Heart left ventricle (tissue), 16 donors: Measurements from ENCODE around the gene SPOCK2. TPM values are rescaled to one million over a fixed set of nuclear protein-coding genes. Genes with fewer than 3 reads are reported as not detected.
A peak's percentile ranks its signal among the peaks of the same experiment; 100 is the strongest.

Experiments
- ATAC-seq, 4 donors: fragments of 200-7000 bp; cut with Tn5 transposase; one replicate each; pipeline ENCODE4 v1.9.1; 2020 to 2022; ENCODE audit warnings: moderate library complexity in 4 of 4, mild to moderate bottlenecking in 3 of 4, moderate number of reproducible peaks in 1 of 4
- DNase-seq, 5 donors: peaks; one replicate each; pipeline ENCODE4 v3.0.0-alpha.2; 2020
- H3K27ac ChIP-seq, 12 donors: fragments of 200-600 bp; sonication (generic) in 4 of 12; one replicate each; pipeline versions ENCODE4 v1.5.0 to v1.8.0; 2016 to 2022; ENCODE audit warnings: mild to moderate bottlenecking in 2 of 12
- H3K27me3 ChIP-seq, 9 donors: fragments of 200-600 bp; sonication (generic) in 2 of 9; one replicate each; pipeline versions ENCODE4 v1.5.1 to v1.8.0; 2016 to 2022; ENCODE audit warnings: mild to moderate bottlenecking in 3 of 9
- H3K36me3 ChIP-seq, 9 donors: fragments of 200-600 bp; sonication (generic) in 2 of 9; one replicate each; pipeline versions ENCODE4 v1.5.0 to v1.8.0; 2018 to 2022; ENCODE audit warnings: mild to moderate bottlenecking in 2 of 9
- H3K4me1 ChIP-seq, 12 donors: fragments of 200-600 bp; sonication (generic) in 4 of 12; one replicate each; pipeline versions ENCODE4 v1.5.0 to v1.8.0; 2016 to 2022; ENCODE audit warnings: mild to moderate bottlenecking in 3 of 12
- H3K4me3 ChIP-seq, 12 donors: fragments of 200-600 bp; sonication (generic) in 4 of 12; one replicate each; pipeline versions ENCODE4 v1.5.0 to v1.8.0; 2017 to 2022; ENCODE audit warnings: mild to moderate bottlenecking in 9 of 12, moderate library complexity in 4 of 12
- H3K9me3 ChIP-seq, 12 donors: fragments of 200-600 bp; sonication (generic) in 4 of 12; one replicate each; pipeline versions ENCODE4 v1.5.0 to v1.8.0; 2016 to 2022; ENCODE audit warnings: mild to moderate bottlenecking in 1 of 12
- POLR2A ChIP-seq, 2 donors: fragments of 450-650 bp; IDR thresholded peaks; one replicate each; pipeline ENCODE4 v1.6.1; 2017; ENCODE audit warnings: antibody characterized with exemption in 2 of 2, mild to moderate bottlenecking in 2 of 2, moderate library complexity in 2 of 2
- WGBS, 4 donors: extraction: QIAGEN DNeasy Blood & Tissue Kit in 2 of 4; methylation state at CpG; one replicate each; pipeline versions ENCODE4 v1.1.5 to v1.1.7; 2013 to 2018; 5-methylcytosine and 5-hydroxymethylcytosine counted together
- intact Hi-C, 10 donors: fragments of 100-400 bp; cut with DNase I; formaldehyde crosslinking; loops; one replicate each; pipeline versions ENCODE4 v1.11.1 to v1.14.2; 2022
- polyA plus RNA-seq, 2 donors: library from polyadenylated mRNA; stranded (reverse); fragments of 200-250 nt; gene quantifications; one replicate each; pipeline ENCODE4 v1.2.3, GENCODE V29; 2013
- total RNA-seq, 9 donors: library from RNA; depleted of rRNA in 2 of 9; stranded (reverse); fragments of >200 nt in 2 of 9; fragmentation: NEBNext Ultra II Directional in 3 of 9; extraction: Animal tissue kit (Norgen Biotek cat#: 25700) in 3 of 9; gene quantifications; one replicate each; pipeline versions ENCODE4 v1.1.0 to v1.2.4, GENCODE V29; 2016 to 2023
- TF ChIP-seq, protein P1 (sequence below), 12 donors: fragments of 200-600 bp; sonication (generic) in 4 of 12; IDR thresholded peaks; one replicate each; pipeline versions ENCODE4 v1.5.0 to v1.8.0; 2018 to 2022; ENCODE audit warnings: antibody characterized with exemption in 12 of 12, mild to moderate bottlenecking in 5 of 12
- donor health status: ischemic (EF 13 %, LVEDD 7.1; RV severe dilation, severe dysfunction).
- donor health status: healthy with polysubstance abuse.
- donor health status: DM: no; HTN: yes; CAD: no.
- donor health status: DM: no; HTN: no; CAD: no.
- donor health status: ischemic (EF 25% LVEDD 6.9; RV normal size, moderate dysfunction).
- donor health status: ischemic (EF 25% LVEDD 5.7; RV mildly dilated, moderate dysfunction).
- donor health status: healthy.
- donor health status: DM: yes; HTN: yes; CAD: no.
- donor health status: ischemic (EF 35%, LVEDD 5.7; RV mildly dilated, moderate dysfunction).
- donor health status: nonischemic (EF 11% LVEDD 7.7; RV severe dilation, severe dysfunction).
- donor health status: DM: yes; HTN: yes; CAD: no.
- donor health status: PGD.
- donor health status: ischemic (EF 29% LVEDD 5.4; RV normal size, mild dysfunction).
- donor health status: nonischemic (EF 23%, LVEDD 6.1; RV moderate dilation, normal function).

The SPOCK2 gene
- total and polyA plus RNA-seq, 11 donors: 4.4 to 16.6 (median 8.0) TPM

DNA sequence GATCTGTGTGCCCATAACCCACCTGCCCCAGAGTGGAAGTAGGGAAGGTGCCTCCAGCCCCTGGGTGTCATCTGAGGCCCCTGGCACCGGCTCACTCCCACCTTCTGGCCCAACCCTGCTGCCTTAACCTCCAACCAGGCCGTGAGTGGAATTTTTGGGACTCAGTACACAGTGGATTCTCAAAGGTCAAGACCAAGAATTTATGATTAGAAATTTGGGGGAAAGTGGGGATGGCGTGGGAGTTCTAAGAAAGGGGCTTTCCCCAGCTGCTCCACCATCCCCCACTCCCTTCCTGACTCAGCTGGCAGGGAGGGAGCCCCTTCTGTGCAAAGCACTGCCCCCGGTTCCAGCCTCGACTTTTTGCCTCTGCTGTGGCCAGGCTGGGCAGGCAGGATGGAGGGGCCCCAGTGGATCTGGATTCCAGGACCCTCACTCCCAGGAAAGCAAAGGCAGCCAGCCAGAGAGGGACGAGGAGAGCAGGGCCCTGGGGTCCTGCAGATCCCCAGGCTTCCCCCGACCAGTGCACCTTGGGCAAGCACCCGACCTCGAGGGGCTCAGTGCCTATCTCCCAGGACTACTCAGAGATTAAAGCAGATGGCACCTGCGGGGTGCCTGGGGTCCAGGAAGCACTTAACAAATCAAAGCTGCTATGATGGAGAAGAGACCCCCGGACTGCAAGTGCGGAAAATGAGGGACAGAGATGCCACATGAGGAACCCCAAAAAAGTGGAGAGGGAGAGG lies 12.8 kb downstream of the SPOCK2 start:
- H3K27me3 ChIP-seq: no peaks in the 10 kb centered on the region
- ATAC-seq (no peak), DNase-seq (peak in 2 of 5 donors; percentile 17 to 50)
- no peaks in the 10 kb centered on the region for H3K36me3 ChIP-seq
- no peak overlapping the region for H3K27ac ChIP-seq
- no peak overlapping the region for H3K4me3 ChIP-seq
- TF ChIP-seq POLR2A (IDR thresholded peaks at IDR 0.05): no peak
- TF ChIP-seq, protein P1, sequence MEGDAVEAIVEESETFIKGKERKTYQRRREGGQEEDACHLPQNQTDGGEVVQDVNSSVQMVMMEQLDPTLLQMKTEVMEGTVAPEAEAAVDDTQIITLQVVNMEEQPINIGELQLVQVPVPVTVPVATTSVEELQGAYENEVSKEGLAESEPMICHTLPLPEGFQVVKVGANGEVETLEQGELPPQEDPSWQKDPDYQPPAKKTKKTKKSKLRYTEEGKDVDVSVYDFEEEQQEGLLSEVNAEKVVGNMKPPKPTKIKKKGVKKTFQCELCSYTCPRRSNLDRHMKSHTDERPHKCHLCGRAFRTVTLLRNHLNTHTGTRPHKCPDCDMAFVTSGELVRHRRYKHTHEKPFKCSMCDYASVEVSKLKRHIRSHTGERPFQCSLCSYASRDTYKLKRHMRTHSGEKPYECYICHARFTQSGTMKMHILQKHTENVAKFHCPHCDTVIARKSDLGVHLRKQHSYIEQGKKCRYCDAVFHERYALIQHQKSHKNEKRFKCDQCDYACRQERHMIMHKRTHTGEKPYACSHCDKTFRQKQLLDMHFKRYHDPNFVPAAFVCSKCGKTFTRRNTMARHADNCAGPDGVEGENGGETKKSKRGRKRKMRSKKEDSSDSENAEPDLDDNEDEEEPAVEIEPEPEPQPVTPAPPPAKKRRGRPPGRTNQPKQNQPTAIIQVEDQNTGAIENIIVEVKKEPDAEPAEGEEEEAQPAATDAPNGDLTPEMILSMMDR (IDR thresholded peaks at IDR 0.05): no peak
- peaks cover 0 to 7% (median 0%) of the 10 kb centered on the region in 12 donors for H3K9me3 ChIP-seq
- H3K4me1 ChIP-seq: peaks cover 0 to 12% (median 2%) of the 10 kb centered on the region in 12 donors
- 80 to 87% (median 85%) methylated on average over 12 of the region's 12 CpGs for WGBS, 4 donors
- intact Hi-C loops: no loop called here

- no peaks in the 10 kb centered on the region for H3K36me3 ChIP-seq
- TF ChIP-seq, protein P1 (IDR thresholded peaks at IDR 0.05): no peak
- TF ChIP-seq POLR2A (IDR thresholded peaks at IDR 0.05): no peak
- peaks cover 0 to 15% (median 2%) of the 10 kb centered on the region in 12 donors for H3K4me1 ChIP-seq
- whole genome bisulfite sequencing, 4 donors: 70 to 78% (median 76%) methylated on average over 16 to 18 of the region's 18 CpGs
- no peaks in the 10 kb centered on the region for H3K27me3 ChIP-seq
- DNase-seq (peak in 2 of 5 donors; percentile 13 to 48), ATAC-seq (no peak)
- no peak overlapping the region for H3K4me3 ChIP-seq
- intact Hi-C loops: no loop called here
- H3K9me3 ChIP-seq: peaks cover 0 to 7% (median 0%) of the 10 kb centered on the region in 12 donors
- H3K27ac ChIP-seq: no peak overlapping the region
Observed at GRCh38 chr10:72074574-72075375, 13.6 kb downstream of the SPOCK2 start.

GRCh38 chr10:72073708-72074573 lies 14.4 kb downstream of the SPOCK2 start:
- 62 to 77% (median 65%) methylated on average over 12 to 14 of the region's 14 CpGs for WGBS, 4 donors
- DNase-seq: peak in 2 of 5 donors; percentile 13 to 48
- Histone ChIP-seq H3K27me3 (no peaks in the 10 kb centered on the region), H3K4me3 (no peak overlapping the region), H3K27ac (peak overlapping the region in 1 of 12 donors; percentile 16), H3K36me3 (no peaks in the 10 kb centered on the region), H3K9me3 (peaks cover 0 to 7% (median 0%) of the 10 kb centered on the region in 12 donors), H3K4me1 (peaks cover 0 to 18% (median 5%) of the 10 kb centered on the region in 12 donors)
- no peak for TF ChIP-seq POLR2A (IDR thresholded peaks at IDR 0.05)
- TF ChIP-seq, protein P1 (IDR thresholded peaks at IDR 0.05): no peak
- ATAC-seq: peak in 3 of 4 donors; percentile 16 to 24 (median 23)
- intact Hi-C loops: no loop called here
